ENCODE results near the gene SLC6A19. TPM values are rescaled to one million over a fixed set of nuclear protein-coding genes. Genes with fewer than 3 reads are reported as not detected.

Gene SLC6A19
- total and polyA plus RNA-seq, 2 donors (not counting 1 experiment from before 2014, with no cell fraction given), result not detected

- no peak overlapping the region for H3K4me2 ChIP-seq (replicated peaks; ENCODE audit: low read depth, low read length, poor library complexity, severe bottlenecking)
- H2AFZ ChIP-seq (ENCODE audit: insufficient read depth, low read depth, low read length, poor library complexity, severe bottlenecking), result no peak overlapping the region
- no peak for TF ChIP-seq CTCF (IDR thresholded peaks at IDR 0.05)
- no peak for TF ChIP-seq EZH2 (IDR thresholded peaks at IDR 0.05; ENCODE audit: borderline replicate concordance, insufficient read depth, low read depth, low read length, poor library complexity, severe bottlenecking)
- no peaks in the 10 kb centered on the region for H4K20me1 ChIP-seq (ENCODE audit: control insufficient read depth, insufficient read depth, low read length, poor library complexity, severe bottlenecking)
- no peaks in the 10 kb centered on the region for H3K4me1 ChIP-seq (ENCODE audit: control insufficient read depth in 2 of 2, insufficient read depth in 2 of 2, low read length in 2 of 2)
- H3K79me2 ChIP-seq (ENCODE audit: control insufficient read depth, insufficient read depth, low read length), result no peaks in the 10 kb centered on the region
- ATAC-seq (ENCODE audit: low read depth) (no peak), DNase-seq (no peak)
- H3K4me3 ChIP-seq (ENCODE audit: control extremely low read depth in 1 of 5, extremely low read depth in 1 of 5, insufficient read depth in 1 of 5, low read depth in 2 of 5, low read length in 4 of 5), result no peak overlapping the region
- ChIA-PET POLR2A (no interaction called here), CTCF (no interaction called here)
- intact Hi-C loops (cut with micrococcal nuclease), result no loop called here
- no peaks in the 10 kb centered on the region for H3K9me3 ChIP-seq (ENCODE audit: control extremely low read depth in 1 of 3, control insufficient read depth in 2 of 3, insufficient read depth in 1 of 3, low read length in 2 of 3)
- H3K4me3 Mint-ChIP-seq, result no peak overlapping the region
- H3K36me3 ChIP-seq (replicated peaks in 1 of 2; ENCODE audit: control extremely low read depth in 1 of 2, control insufficient read depth in 1 of 2, extremely low read depth in 1 of 2, insufficient read depth in 2 of 2, low read length in 1 of 2), result no peaks in the 10 kb centered on the region
- WGBS (ENCODE audit: insufficient coverage), result 94% methylated on average over 6 of the region's 11 CpGs
- no peak overlapping the region for H3K27ac Mint-ChIP-seq
- H3K27ac ChIP-seq (ENCODE audit: low read length in 2 of 2), result no peak overlapping the region
- no peaks in the 10 kb centered on the region for H3K4me1 Mint-ChIP-seq
- H3K9ac ChIP-seq (ENCODE audit: low read length), result no peak overlapping the region
- H3K27me3 ChIP-seq (replicated peaks in 1 of 4; ENCODE audit: control extremely low read depth in 1 of 4, control insufficient read depth in 3 of 4, insufficient read depth in 4 of 4, low read length in 3 of 4), result no peaks in the 10 kb centered on the region
- H3K9me3 Mint-ChIP-seq (ENCODE audit: insufficient read depth), result no peaks in the 10 kb centered on the region
- H3K27me3 Mint-ChIP-seq, result peaks cover 8% of the 10 kb centered on the region
These were observed 4.1 kb downstream of the SLC6A19 start for GRCh38 chr5:1205255-1206180.

All from B cell (primary cell).